ENCODE results near the gene ABCC10. TPM values are rescaled to one million over a fixed set of nuclear protein-coding genes. Genes with fewer than 3 reads are reported as not detected.

ABCC10 gene
- total and polyA plus RNA-seq, 5 donors = 11.0 to 16.0 (median 12.7) TPM

- WGBS = 56% methylated on average over 4 of the region's 4 CpGs
- Histone ChIP-seq H3K27ac (ENCODE audit: low read length) (no peak overlapping the region), H3K4me1 (ENCODE audit: control insufficient read depth, insufficient read depth, low read length) (peaks cover 18% of the 10 kb centered on the region), H3K9me3 (ENCODE audit: control insufficient read depth, low read length) (no peaks in the 10 kb centered on the region), H3K4me3 (ENCODE audit: low read length) (no peak overlapping the region), H3K27me3 (ENCODE audit: control insufficient read depth, insufficient read depth) (no peaks in the 10 kb centered on the region)
- DNase-seq (peak in 1 of 3 donors; percentile 7), ATAC-seq (no peak)
- intact Hi-C loops (cut with DNase I) = no loop called here
Measured at GRCh38 chr6:43488667-43489276, 61.4 kb downstream of the ABCC10 start.

GRCh38 chr6:43489277-43490072, 62.1 kb downstream of the ABCC10 start:
- 69% methylated on average over 12 of the region's 12 CpGs for WGBS
- DNase-seq = peak in 1 of 3 donors; percentile 51
- peak in 1 of 2 donors; percentile 18 for ATAC-seq
- no peaks in the 10 kb centered on the region for H3K27me3 ChIP-seq (ENCODE audit: control insufficient read depth, insufficient read depth)
- H3K4me3 ChIP-seq (ENCODE audit: low read length) = no peak overlapping the region
- intact Hi-C loops (cut with DNase I) = no loop called here
- no peak overlapping the region for H3K27ac ChIP-seq (ENCODE audit: low read length)
- H3K9me3 ChIP-seq (ENCODE audit: control insufficient read depth, low read length) = no peaks in the 10 kb centered on the region
- peaks cover 18% of the 10 kb centered on the region for H3K4me1 ChIP-seq (ENCODE audit: control insufficient read depth, insufficient read depth, low read length)

DNA sequence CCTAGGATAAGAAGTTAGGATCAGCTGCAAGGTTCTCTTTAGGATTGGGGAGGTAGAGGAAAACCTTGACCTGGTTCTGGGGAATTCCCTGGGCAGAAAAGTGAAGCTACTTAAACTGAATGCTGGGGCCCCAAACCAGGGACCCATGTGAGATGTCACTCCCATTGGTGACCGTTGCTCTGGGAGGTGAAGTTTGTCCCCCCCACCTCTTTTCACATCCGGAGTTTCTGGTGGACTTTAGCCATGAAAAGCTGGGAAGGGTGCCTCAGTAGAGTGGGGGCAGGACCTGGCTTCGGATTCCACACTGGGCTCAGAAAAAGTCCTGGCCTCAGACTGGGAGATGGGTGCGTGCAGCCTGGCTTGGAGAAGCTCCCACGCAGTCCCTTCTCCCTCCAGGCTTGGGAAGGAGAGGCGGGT, 63.2 kb downstream of the ABCC10 start:
- Histone ChIP-seq H3K27me3 (ENCODE audit: control insufficient read depth, insufficient read depth) (no peaks in the 10 kb centered on the region), H3K4me1 (ENCODE audit: control insufficient read depth, insufficient read depth, low read length) (peaks cover 19% of the 10 kb centered on the region), H3K27ac (ENCODE audit: low read length) (no peak overlapping the region), H3K9me3 (ENCODE audit: control insufficient read depth, low read length) (no peaks in the 10 kb centered on the region), H3K4me3 (ENCODE audit: low read length) (no peak overlapping the region)
- DNase-seq (peak in 1 of 3 donors; percentile 54), ATAC-seq (no peak)
- intact Hi-C loops (cut with DNase I) = no loop called here
- 48% methylated on average over 6 of the region's 6 CpGs for WGBS

DNA sequence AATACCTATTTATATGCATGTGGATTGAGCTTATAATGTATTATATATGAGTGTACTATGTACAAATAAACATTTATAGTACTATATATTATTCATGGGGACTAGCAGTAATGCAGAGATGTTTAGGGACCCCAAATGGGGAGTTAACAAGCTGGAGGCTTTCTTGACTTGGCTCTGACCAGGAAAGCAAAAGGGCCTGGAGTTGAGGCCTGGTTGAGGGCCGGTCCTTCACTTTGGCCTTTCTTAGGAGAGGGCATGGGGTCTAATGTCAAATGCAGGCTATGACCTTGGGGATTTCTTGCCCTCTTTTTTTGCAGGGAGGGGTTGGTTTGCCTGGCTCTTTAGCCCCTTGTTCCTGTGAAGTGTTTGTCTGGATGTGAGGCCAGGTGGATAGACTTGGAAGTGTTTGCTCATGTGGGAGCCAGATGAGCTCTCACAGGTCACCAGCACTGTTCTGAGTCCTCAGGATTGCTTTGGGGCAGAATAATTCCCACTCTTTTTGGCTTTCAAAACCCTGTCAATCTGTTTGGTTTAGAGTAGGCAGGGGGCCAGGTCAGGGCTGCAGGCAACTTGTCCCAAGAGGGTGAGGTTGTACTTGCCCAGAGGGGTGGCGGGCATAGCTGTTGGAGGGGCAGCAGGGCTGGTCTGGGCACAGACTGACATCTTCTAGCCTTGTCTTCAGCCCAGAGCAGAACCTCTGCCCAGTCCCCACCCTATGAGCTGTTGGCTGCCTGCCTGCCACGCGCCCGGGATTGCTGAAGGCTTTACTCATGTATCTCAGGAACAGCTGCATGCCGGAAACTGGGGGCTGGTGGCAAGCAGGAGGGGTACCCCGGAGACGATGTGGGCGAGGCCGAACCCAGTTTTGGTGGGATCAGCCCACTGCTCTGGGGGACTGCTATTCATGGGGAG, 64.7 kb downstream of the ABCC10 start:
- peaks cover 22% of the 10 kb centered on the region for H3K4me1 ChIP-seq (ENCODE audit: control insufficient read depth, insufficient read depth, low read length)
- ATAC-seq = peak; percentile 82 to 84
- DNase-seq = peak; percentile 87 to 94 (median 93)
- peak overlapping the region; percentile 58 for H3K27ac ChIP-seq (ENCODE audit: low read length)
- no peaks in the 10 kb centered on the region for H3K9me3 ChIP-seq (ENCODE audit: control insufficient read depth, low read length)
- H3K27me3 ChIP-seq (ENCODE audit: control insufficient read depth, insufficient read depth) = no peaks in the 10 kb centered on the region
- H3K4me3 ChIP-seq (ENCODE audit: low read length) = no peak overlapping the region
- WGBS = 19% methylated on average over 10 of the region's 10 CpGs
- intact Hi-C loops (cut with DNase I) = no loop called here

DNA sequence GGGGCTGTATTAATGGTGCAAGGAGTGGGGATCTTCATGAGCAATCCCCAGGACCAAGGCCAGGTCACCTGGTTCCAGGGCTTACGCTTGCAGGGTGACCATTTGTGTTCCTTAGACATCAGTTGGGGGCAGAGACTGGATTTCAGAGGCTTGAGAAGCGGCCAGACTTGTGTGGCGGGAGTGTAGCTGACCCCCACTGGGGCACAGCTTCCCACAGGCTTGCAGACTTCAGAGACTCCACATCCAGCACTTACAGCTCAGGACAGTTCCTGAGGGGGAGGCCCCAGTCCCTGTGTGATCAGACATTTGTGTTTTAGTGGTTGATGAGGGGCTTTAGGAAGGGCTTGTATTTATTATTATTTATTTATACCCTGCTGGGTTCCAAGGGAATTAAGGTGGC, 65.3 kb downstream of the ABCC10 start:
- ATAC-seq (no peak), DNase-seq (no peak)
- intact Hi-C loops (cut with DNase I) = no loop called here
- Histone ChIP-seq H3K9me3 (ENCODE audit: control insufficient read depth, low read length) (no peaks in the 10 kb centered on the region), H3K27me3 (ENCODE audit: control insufficient read depth, insufficient read depth) (no peaks in the 10 kb centered on the region), H3K4me1 (ENCODE audit: control insufficient read depth, insufficient read depth, low read length) (peaks cover 22% of the 10 kb centered on the region), H3K27ac (ENCODE audit: low read length) (no peak overlapping the region), H3K4me3 (ENCODE audit: low read length) (no peak overlapping the region)
- 49% methylated on average over 3 of the region's 3 CpGs for WGBS

DNA sequence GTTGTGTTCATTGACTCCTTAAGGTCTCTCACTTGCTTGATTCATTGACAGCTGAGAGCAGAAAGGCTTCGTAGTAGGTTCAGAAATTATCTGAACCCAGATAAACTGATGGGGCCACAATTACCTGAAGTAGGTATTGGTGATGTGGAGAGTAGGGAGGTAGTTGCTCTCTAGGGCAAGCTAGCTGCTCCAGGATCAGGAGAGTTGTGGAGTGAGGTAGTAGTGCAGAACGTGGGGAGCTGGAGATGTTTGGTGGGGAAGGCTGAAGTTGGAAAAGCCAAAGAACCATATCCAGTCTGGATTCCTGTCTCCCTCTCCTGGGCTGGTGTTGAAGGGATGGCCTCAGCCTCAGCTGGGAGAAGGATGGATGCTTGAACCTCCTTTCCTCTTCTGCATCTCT, 65.9 kb downstream of the ABCC10 start:
- WGBS = 88% methylated on average over 2 of the region's 2 CpGs
- Histone ChIP-seq H3K9me3 (ENCODE audit: control insufficient read depth, low read length) (no peaks in the 10 kb centered on the region), H3K27me3 (ENCODE audit: control insufficient read depth, insufficient read depth) (no peaks in the 10 kb centered on the region), H3K4me1 (ENCODE audit: control insufficient read depth, insufficient read depth, low read length) (peaks cover 22% of the 10 kb centered on the region), H3K4me3 (ENCODE audit: low read length) (no peak overlapping the region), H3K27ac (ENCODE audit: low read length) (no peak overlapping the region)
- no peak for ATAC-seq
- intact Hi-C loops (cut with DNase I) = no loop called here
- DNase-seq = no peak

- no peak overlapping the region for H3K27ac ChIP-seq (ENCODE audit: low read length)
- intact Hi-C loops (cut with DNase I) = no loop called here
- ATAC-seq (no peak), DNase-seq (no peak)
- H3K4me1 ChIP-seq (ENCODE audit: control insufficient read depth, insufficient read depth, low read length) = peaks cover 22% of the 10 kb centered on the region
- no peaks in the 10 kb centered on the region for H3K9me3 ChIP-seq (ENCODE audit: control insufficient read depth, low read length)
- no peaks in the 10 kb centered on the region for H3K27me3 ChIP-seq (ENCODE audit: control insufficient read depth, insufficient read depth)
- WGBS = 89% methylated on average over 7 of the region's 7 CpGs
- H3K4me3 ChIP-seq (ENCODE audit: low read length) = no peak overlapping the region
Measured at GRCh38 chr6:43493833-43494232, 66.5 kb downstream of the ABCC10 start.

- no peaks in the 10 kb centered on the region for H3K27me3 ChIP-seq (ENCODE audit: control insufficient read depth, insufficient read depth)
- H3K27ac ChIP-seq (ENCODE audit: low read length) = no peak overlapping the region
- intact Hi-C loops (cut with DNase I) = no loop called here
- H3K4me1 ChIP-seq (ENCODE audit: control insufficient read depth, insufficient read depth, low read length) = peaks cover 23% of the 10 kb centered on the region
- H3K4me3 ChIP-seq (ENCODE audit: low read length) = no peak overlapping the region
- 91% methylated on average over 6 of the region's 6 CpGs for WGBS
- H3K9me3 ChIP-seq (ENCODE audit: control insufficient read depth, low read length) = no peaks in the 10 kb centered on the region
- DNase-seq (no peak), ATAC-seq (no peak)
Measured at GRCh38 chr6:43494321-43494720, 67.0 kb downstream of the ABCC10 start.

- intact Hi-C loops (cut with DNase I) = loop anchor here in 1 of 4 donors (5.0 kb wide), 1 partner anchor 42 kb away; no protein-coding TSS in a partner anchor
- 96% methylated on average over 4 of the region's 4 CpGs for WGBS
- ATAC-seq = no peak
- no peak overlapping the region for H3K27ac ChIP-seq (ENCODE audit: low read length)
- H3K27me3 ChIP-seq (ENCODE audit: control insufficient read depth, insufficient read depth) = no peaks in the 10 kb centered on the region
- H3K4me3 ChIP-seq (ENCODE audit: low read length) = no peak overlapping the region
- peaks cover 19% of the 10 kb centered on the region for H3K4me1 ChIP-seq (ENCODE audit: control insufficient read depth, insufficient read depth, low read length)
- no peaks in the 10 kb centered on the region for H3K9me3 ChIP-seq (ENCODE audit: control insufficient read depth, low read length)
- no peak for DNase-seq
Measured at GRCh38 chr6:43494766-43495165, 67.4 kb downstream of the ABCC10 start.

- DNase-seq (no peak), ATAC-seq (no peak)
- no peaks in the 10 kb centered on the region for H3K27me3 ChIP-seq (ENCODE audit: control insufficient read depth, insufficient read depth)
- intact Hi-C loops (cut with DNase I) = loop anchor here in 1 of 4 donors (5.0 kb wide), 1 partner anchor 43 kb away; no protein-coding TSS in a partner anchor
- H3K4me1 ChIP-seq (ENCODE audit: control insufficient read depth, insufficient read depth, low read length) = peaks cover 18% of the 10 kb centered on the region
- WGBS = 79% methylated on average over 4 of the region's 4 CpGs
- H3K4me3 ChIP-seq (ENCODE audit: low read length) = no peak overlapping the region
- H3K9me3 ChIP-seq (ENCODE audit: control insufficient read depth, low read length) = no peaks in the 10 kb centered on the region
- H3K27ac ChIP-seq (ENCODE audit: low read length) = no peak overlapping the region
Measured at GRCh38 chr6:43495409-43495941, 68.1 kb downstream of the ABCC10 start.
